DND-41 (cell line): Measurements from ENCODE around the gene SLC29A4.

Source experiments
- EZH2 ChIP-seq: IDR thresholded peaks from 3 replicates; pipeline ENCODE4 v1.6.1; 2012; ENCODE audit warnings: borderline replicate concordance, low read depth, mild to moderate bottlenecking, moderate library complexity, low read length, inconsistent platforms; ENCODE audit not compliant: severe bottlenecking
- TF ChIP-seq, protein P1 (sequence below): IDR thresholded peaks from 2 replicates; pipeline ENCODE4 v1.5.1; 2012; ENCODE audit warnings: borderline replicate concordance, low read length, moderate library complexity, mild to moderate bottlenecking; ENCODE audit not compliant: poor library complexity, severe bottlenecking; ENCODE audit errors: extremely low read depth

DNA sequence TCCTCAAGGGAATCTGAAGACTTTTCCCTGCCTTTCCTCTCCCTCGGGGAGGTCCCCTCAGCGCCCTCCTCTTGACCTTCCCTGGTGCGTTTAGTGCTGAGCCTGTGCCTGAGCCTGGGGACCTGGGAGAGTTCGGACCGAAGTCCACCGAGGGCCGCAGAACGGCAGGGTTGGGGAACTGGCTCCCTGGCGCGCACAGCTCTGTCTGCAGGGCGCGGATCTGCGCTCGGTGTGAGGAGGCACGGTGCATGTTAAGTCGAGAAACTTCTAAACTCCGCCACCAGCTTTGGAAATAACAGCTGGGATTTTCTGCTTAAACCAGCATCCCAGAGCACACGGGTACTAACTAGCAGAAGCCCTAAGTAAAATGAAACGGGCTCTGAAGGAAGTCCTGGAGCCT lies 44.2 kb upstream of the SLC29A4 start:
- TF ChIP-seq, protein P1, sequence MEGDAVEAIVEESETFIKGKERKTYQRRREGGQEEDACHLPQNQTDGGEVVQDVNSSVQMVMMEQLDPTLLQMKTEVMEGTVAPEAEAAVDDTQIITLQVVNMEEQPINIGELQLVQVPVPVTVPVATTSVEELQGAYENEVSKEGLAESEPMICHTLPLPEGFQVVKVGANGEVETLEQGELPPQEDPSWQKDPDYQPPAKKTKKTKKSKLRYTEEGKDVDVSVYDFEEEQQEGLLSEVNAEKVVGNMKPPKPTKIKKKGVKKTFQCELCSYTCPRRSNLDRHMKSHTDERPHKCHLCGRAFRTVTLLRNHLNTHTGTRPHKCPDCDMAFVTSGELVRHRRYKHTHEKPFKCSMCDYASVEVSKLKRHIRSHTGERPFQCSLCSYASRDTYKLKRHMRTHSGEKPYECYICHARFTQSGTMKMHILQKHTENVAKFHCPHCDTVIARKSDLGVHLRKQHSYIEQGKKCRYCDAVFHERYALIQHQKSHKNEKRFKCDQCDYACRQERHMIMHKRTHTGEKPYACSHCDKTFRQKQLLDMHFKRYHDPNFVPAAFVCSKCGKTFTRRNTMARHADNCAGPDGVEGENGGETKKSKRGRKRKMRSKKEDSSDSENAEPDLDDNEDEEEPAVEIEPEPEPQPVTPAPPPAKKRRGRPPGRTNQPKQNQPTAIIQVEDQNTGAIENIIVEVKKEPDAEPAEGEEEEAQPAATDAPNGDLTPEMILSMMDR, result no peak
- TF ChIP-seq EZH2, result no peak
